ENCODE measurements around the gene MTNR1A. TPM values are rescaled to one million over a fixed set of nuclear protein-coding genes. Genes with fewer than 3 reads are reported as not detected.

MTNR1A gene
- total RNA-seq, result not detected

- DNase-seq (ENCODE audit: low read depth in 2 of 3, low spot score in 2 of 3), result no peak
Measured at GRCh38 chr4:186554914-186555827, at the start of gene MTNR1A. TSS of gene MTNR1A (minus strand) at chr4:186555567. CDS start at chr4:186555365, 202 bp downstream.

GRCh38 chr4:186604124-186604807 lies 48.9 kb upstream of the MTNR1A start:
- DNase-seq (ENCODE audit: low read depth in 2 of 3, low spot score in 2 of 3), result no peak

- no peak for DNase-seq (ENCODE audit: low read depth in 2 of 3, low spot score in 2 of 3)
Measured at GRCh38 chr4:186602978-186603377, 47.6 kb upstream of the MTNR1A start.

GRCh38 chr4:186599483-186599882 lies 44.1 kb upstream of the MTNR1A start:
- DNase-seq (ENCODE audit: low read depth in 2 of 3, low spot score in 2 of 3), result no peak

GRCh38 chr4:186598686-186599085 lies 43.3 kb upstream of the MTNR1A start:
- DNase-seq (ENCODE audit: low read depth in 2 of 3, low spot score in 2 of 3), result no peak

- DNase-seq (ENCODE audit: low read depth in 2 of 3, low spot score in 2 of 3), result no peak
Measured at GRCh38 chr4:186596850-186597390, 41.6 kb upstream of the MTNR1A start.

- no peak for DNase-seq (ENCODE audit: low read depth in 2 of 3, low spot score in 2 of 3)
Measured at GRCh38 chr4:186596346-186596745, 41.0 kb upstream of the MTNR1A start.

- DNase-seq (ENCODE audit: low read depth in 2 of 3, low spot score in 2 of 3), result no peak
Measured at GRCh38 chr4:186593587-186593973, 38.2 kb upstream of the MTNR1A start.

GRCh38 chr4:186592966-186593586 lies 37.7 kb upstream of the MTNR1A start:
- DNase-seq (ENCODE audit: low read depth in 2 of 3, low spot score in 2 of 3), result no peak

GRCh38 chr4:186592445-186592844 lies 37.1 kb upstream of the MTNR1A start:
- DNase-seq (ENCODE audit: low read depth in 2 of 3, low spot score in 2 of 3), result no peak

GRCh38 chr4:186591651-186592050 lies 36.3 kb upstream of the MTNR1A start:
- DNase-seq (ENCODE audit: low read depth in 2 of 3, low spot score in 2 of 3), result no peak

GRCh38 chr4:186588503-186588902 lies 33.1 kb upstream of the MTNR1A start:
- no peak for DNase-seq (ENCODE audit: low read depth in 2 of 3, low spot score in 2 of 3)

GRCh38 chr4:186587416-186588018 lies 32.1 kb upstream of the MTNR1A start:
- peak; percentile 18 to 59 (median 27) for DNase-seq (ENCODE audit: low read depth in 2 of 3, low spot score in 2 of 3)

GRCh38 chr4:186586205-186586604 lies 30.8 kb upstream of the MTNR1A start:
- no peak for DNase-seq (ENCODE audit: low read depth in 2 of 3, low spot score in 2 of 3)

- no peak for DNase-seq (ENCODE audit: low read depth in 2 of 3, low spot score in 2 of 3)
Measured at GRCh38 chr4:186584912-186585311, 29.5 kb upstream of the MTNR1A start.

- DNase-seq (ENCODE audit: low read depth in 2 of 3, low spot score in 2 of 3), result no peak
Measured at GRCh38 chr4:186581421-186581820, 26.1 kb upstream of the MTNR1A start.

- no peak for DNase-seq (ENCODE audit: low read depth in 2 of 3, low spot score in 2 of 3)
Measured at GRCh38 chr4:186580669-186581068, 25.3 kb upstream of the MTNR1A start.

GRCh38 chr4:186570193-186570996 lies 15.0 kb upstream of the MTNR1A start:
- DNase-seq (ENCODE audit: low read depth in 2 of 3, low spot score in 2 of 3), result no peak

- DNase-seq (ENCODE audit: low read depth in 2 of 3, low spot score in 2 of 3), result no peak
Measured at GRCh38 chr4:186569533-186570192, 14.3 kb upstream of the MTNR1A start.
